ENCODE results near the gene GDPD3. TPM values are rescaled to one million over a fixed set of nuclear protein-coding genes. Genes with fewer than 3 reads are reported as not detected.

The GDPD3 gene
- total and polyA plus RNA-seq, 2 of the 13 experiments (the other 11 are each of a cell fraction or from before 2014, with no cell fraction given), result 18.7 to 20.6 TPM

GRCh38 chr16:30063893-30064728, 49.2 kb downstream of the GDPD3 start (continued):
- TF ChIP-seq MTA1 (CRISPR knock-in tag; IDR thresholded peaks at IDR 0.05; ENCODE audit: borderline replicate concordance), result peak; percentile 78; the same call in 1 of the 2 replicates
- TF ChIP-seq KDM3A (CRISPR knock-in tag; IDR thresholded peaks at IDR 0.05; ENCODE audit: low read depth), result peak; percentile 66; the same call in 1 of the 2 replicates
- no peak for TF ChIP-seq ZNF530 (CRISPR knock-in tag; IDR thresholded peaks at IDR 0.05; ENCODE audit: low read depth)
- TF ChIP-seq, protein P1, sequence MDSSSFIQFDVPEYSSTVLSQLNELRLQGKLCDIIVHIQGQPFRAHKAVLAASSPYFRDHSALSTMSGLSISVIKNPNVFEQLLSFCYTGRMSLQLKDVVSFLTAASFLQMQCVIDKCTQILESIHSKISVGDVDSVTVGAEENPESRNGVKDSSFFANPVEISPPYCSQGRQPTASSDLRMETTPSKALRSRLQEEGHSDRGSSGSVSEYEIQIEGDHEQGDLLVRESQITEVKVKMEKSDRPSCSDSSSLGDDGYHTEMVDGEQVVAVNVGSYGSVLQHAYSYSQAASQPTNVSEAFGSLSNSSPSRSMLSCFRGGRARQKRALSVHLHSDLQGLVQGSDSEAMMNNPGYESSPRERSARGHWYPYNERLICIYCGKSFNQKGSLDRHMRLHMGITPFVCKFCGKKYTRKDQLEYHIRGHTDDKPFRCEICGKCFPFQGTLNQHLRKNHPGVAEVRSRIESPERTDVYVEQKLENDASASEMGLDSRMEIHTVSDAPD (CRISPR knock-in tag; IDR thresholded peaks at IDR 0.05), result peak; percentile 81; the same call in 1 of the 2 replicates
- no peak for TF ChIP-seq ZNF547 (CRISPR knock-in tag; IDR thresholded peaks at IDR 0.05)
- TF ChIP-seq, protein P2, sequence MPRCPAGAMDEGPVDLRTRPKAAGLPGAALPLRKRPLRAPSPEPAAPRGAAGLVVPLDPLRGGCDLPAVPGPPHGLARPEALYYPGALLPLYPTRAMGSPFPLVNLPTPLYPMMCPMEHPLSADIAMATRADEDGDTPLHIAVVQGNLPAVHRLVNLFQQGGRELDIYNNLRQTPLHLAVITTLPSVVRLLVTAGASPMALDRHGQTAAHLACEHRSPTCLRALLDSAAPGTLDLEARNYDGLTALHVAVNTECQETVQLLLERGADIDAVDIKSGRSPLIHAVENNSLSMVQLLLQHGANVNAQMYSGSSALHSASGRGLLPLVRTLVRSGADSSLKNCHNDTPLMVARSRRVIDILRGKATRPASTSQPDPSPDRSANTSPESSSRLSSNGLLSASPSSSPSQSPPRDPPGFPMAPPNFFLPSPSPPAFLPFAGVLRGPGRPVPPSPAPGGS (CRISPR knock-in tag; IDR thresholded peaks at IDR 0.05), result no peak; the same call in none of the 2 replicates
- no peak for TF ChIP-seq E2F2 (CRISPR knock-in tag; IDR thresholded peaks at IDR 0.05; ENCODE audit: borderline replicate concordance)
- TF ChIP-seq AKNA (CRISPR knock-in tag; IDR thresholded peaks at IDR 0.05; ENCODE audit: borderline replicate concordance), result no peak; the same call in 1 of the 2 replicates
- TF ChIP-seq ZNF615 (CRISPR knock-in tag; IDR thresholded peaks at IDR 0.05; ENCODE audit: borderline replicate concordance), result peak; percentile 79; the same call in 1 of the 2 replicates
- TF ChIP-seq MIXL1 (CRISPR knock-in tag; IDR thresholded peaks at IDR 0.05), result 0 out of 2 replicates have a peak, but pooled peaks have one; percentile 62
- 0 out of 2 replicates have a peak, but pooled peaks have one; percentile 49 for TF ChIP-seq ZSCAN5A (CRISPR knock-in tag; IDR thresholded peaks at IDR 0.05; ENCODE audit: borderline replicate concordance)
- TF ChIP-seq CCDC6 (CRISPR knock-in tag; IDR thresholded peaks at IDR 0.05), result 0 out of 2 replicates have a peak, but pooled peaks have one; percentile 25
- TF ChIP-seq ZBTB7A (CRISPR knock-in tag; IDR thresholded peaks at IDR 0.05), result peak; percentile 73; the same call in 1 of the 2 replicates
- TF ChIP-seq ZNF230 (CRISPR knock-in tag; IDR thresholded peaks at IDR 0.05), result 0 out of 2 replicates have a peak, but pooled peaks have one; percentile 55
- TF ChIP-seq ELF3 (CRISPR knock-in tag; IDR thresholded peaks at IDR 0.05), result peak; percentile 21; the same call in 1 of the 2 replicates
- no peak; the same call in 1 of the 2 replicates for TF ChIP-seq ZNF790 (CRISPR knock-in tag; IDR thresholded peaks at IDR 0.05; ENCODE audit: borderline replicate concordance)
- TF ChIP-seq MED1 (CRISPR knock-in tag; IDR thresholded peaks at IDR 0.05), result peak; percentile 51; the same call in 1 of the 2 replicates

All from HepG2 (cell line).